Measurements from ENCODE around the gene EDC4.

The EDC4 gene

DNA sequence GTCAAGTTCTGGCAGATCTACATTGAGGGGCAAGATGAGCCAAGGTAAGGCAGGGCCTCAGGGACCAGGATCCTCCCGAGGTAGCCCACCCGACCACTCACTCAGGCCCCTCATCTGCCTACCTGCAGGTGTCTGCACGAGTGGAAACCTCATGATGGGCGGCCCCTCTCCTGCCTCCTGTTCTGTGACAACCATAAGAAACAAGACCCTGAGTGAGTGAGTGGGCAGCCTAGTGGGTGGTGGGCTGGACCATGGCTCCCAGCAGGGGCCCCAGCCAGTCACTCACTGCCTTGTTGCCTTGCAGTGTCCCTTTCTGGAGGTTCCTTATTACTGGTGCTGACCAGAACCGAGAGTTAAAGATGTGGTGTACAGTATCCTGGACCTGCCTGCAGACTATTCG lies 5.4 kb downstream of the EDC4 start:
- H3K36me3 ChIP-seq (ENCODE audit: control insufficient read depth, insufficient read depth, low read length): peaks cover 66% of the 10 kb centered on the region
- no peak for DNase-seq (ENCODE audit: extremely low read depth, insufficient read length)
- TF ChIP-seq, protein P1, sequence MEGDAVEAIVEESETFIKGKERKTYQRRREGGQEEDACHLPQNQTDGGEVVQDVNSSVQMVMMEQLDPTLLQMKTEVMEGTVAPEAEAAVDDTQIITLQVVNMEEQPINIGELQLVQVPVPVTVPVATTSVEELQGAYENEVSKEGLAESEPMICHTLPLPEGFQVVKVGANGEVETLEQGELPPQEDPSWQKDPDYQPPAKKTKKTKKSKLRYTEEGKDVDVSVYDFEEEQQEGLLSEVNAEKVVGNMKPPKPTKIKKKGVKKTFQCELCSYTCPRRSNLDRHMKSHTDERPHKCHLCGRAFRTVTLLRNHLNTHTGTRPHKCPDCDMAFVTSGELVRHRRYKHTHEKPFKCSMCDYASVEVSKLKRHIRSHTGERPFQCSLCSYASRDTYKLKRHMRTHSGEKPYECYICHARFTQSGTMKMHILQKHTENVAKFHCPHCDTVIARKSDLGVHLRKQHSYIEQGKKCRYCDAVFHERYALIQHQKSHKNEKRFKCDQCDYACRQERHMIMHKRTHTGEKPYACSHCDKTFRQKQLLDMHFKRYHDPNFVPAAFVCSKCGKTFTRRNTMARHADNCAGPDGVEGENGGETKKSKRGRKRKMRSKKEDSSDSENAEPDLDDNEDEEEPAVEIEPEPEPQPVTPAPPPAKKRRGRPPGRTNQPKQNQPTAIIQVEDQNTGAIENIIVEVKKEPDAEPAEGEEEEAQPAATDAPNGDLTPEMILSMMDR (IDR thresholded peaks at IDR 0.05; ENCODE audit: insufficient read depth, low read length, poor library complexity, severe bottlenecking): no peak
- no peak overlapping the region for H3K4me3 ChIP-seq (replicated peaks; ENCODE audit: low read depth, low read length)
- H3K27me3 ChIP-seq (replicated peaks; ENCODE audit: control insufficient read depth, insufficient read depth, low read length): no peaks in the 10 kb centered on the region

DNA sequence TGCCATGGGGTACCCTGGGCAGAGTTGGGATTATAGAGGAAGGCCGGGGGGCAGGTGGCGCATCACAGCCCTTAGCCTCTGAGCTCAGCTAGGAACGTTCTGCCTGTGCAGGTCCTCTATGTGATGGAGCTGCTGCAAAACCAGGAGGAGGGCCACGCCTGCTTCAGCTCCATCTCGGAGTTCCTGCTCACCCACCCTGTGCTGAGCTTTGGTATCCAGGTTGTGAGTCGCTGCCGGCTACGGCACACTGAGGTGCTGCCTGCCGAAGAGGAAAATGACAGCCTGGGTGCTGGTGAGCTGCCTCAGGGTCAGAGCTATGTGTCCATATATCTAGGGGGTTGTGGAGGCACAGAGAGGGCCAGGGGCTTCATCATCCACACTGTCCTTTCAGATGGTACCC lies 6.0 kb downstream of the EDC4 start:
- Histone ChIP-seq H3K4me3 (replicated peaks; ENCODE audit: low read depth, low read length) (no peak overlapping the region), H3K36me3 (ENCODE audit: control insufficient read depth, insufficient read depth, low read length) (peaks cover 70% of the 10 kb centered on the region), H3K27me3 (replicated peaks; ENCODE audit: control insufficient read depth, insufficient read depth, low read length) (no peaks in the 10 kb centered on the region)
- TF ChIP-seq, protein P1 (IDR thresholded peaks at IDR 0.05; ENCODE audit: insufficient read depth, low read length, poor library complexity, severe bottlenecking): no peak
- no peak for DNase-seq (ENCODE audit: extremely low read depth, insufficient read length)

DNA sequence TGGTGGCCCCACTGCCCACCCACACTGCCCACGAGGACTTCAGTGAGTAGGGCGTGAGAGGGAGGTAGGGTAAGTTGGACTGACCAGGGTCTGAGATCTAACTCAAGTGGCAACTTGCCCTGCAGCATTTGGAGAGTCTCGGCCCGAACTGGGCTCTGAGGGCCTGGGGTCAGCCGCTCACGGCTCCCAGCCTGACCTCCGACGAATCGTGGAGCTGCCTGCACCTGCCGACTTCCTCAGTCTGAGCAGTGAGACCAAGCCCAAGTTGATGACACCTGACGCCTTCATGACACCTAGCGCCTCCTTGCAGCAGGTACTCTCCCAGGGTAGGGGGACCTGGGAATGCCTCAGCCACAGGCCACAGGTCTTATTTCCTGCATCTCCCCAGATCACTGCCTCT lies 6.6 kb downstream of the EDC4 start:
- no peak for DNase-seq (ENCODE audit: extremely low read depth, insufficient read length)
- TF ChIP-seq, protein P1 (IDR thresholded peaks at IDR 0.05; ENCODE audit: insufficient read depth, low read length, poor library complexity, severe bottlenecking): no peak
- Histone ChIP-seq H3K4me3 (replicated peaks; ENCODE audit: low read depth, low read length) (no peak overlapping the region), H3K36me3 (ENCODE audit: control insufficient read depth, insufficient read depth, low read length) (peaks cover 71% of the 10 kb centered on the region), H3K27me3 (replicated peaks; ENCODE audit: control insufficient read depth, insufficient read depth, low read length) (no peaks in the 10 kb centered on the region)

DNA sequence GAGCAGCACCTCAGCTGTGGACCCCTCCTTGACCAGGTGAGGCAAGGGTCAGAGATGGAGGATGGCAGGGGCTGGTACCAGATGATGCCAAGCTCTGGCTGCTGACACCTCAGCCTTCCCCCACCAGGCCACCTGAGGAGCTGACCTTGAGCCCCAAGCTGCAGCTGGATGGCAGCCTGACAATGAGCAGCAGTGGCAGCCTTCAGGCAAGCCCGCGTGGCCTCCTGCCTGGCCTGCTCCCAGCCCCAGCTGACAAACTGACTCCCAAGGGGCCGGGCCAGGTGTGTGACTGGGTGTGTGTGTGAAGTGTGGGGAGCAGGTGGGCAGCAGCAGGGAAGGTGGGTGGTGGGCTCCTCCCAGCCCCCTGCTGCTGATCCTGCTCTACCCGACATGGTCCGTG lies 7.1 kb downstream of the EDC4 start:
- no peak for DNase-seq (ENCODE audit: extremely low read depth, insufficient read length)
- Histone ChIP-seq H3K27me3 (replicated peaks; ENCODE audit: control insufficient read depth, insufficient read depth, low read length) (no peaks in the 10 kb centered on the region), H3K36me3 (ENCODE audit: control insufficient read depth, insufficient read depth, low read length) (peaks cover 74% of the 10 kb centered on the region), H3K4me3 (replicated peaks; ENCODE audit: low read depth, low read length) (no peak overlapping the region)
- TF ChIP-seq, protein P1 (IDR thresholded peaks at IDR 0.05; ENCODE audit: insufficient read depth, low read length, poor library complexity, severe bottlenecking): no peak

DNA sequence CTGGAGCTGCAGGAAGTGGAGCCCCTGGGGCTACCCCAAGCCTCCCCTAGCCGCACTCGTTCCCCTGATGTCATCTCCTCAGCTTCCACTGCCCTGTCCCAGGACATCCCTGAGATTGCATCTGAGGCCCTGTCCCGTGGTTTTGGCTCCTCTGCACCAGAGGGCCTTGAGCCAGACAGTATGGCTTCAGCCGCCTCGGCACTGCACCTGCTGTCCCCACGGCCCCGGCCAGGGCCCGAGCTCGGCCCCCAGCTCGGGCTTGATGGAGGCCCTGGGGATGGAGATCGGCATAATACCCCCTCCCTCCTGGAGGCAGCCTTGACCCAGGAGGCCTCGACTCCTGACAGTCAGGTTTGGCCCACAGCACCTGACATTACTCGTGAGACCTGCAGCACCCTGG lies 7.7 kb downstream of the EDC4 start:
- Histone ChIP-seq H3K27me3 (replicated peaks; ENCODE audit: control insufficient read depth, insufficient read depth, low read length) (no peaks in the 10 kb centered on the region), H3K36me3 (ENCODE audit: control insufficient read depth, insufficient read depth, low read length) (peaks cover 74% of the 10 kb centered on the region), H3K4me3 (replicated peaks; ENCODE audit: low read depth, low read length) (no peak overlapping the region)
- DNase-seq (ENCODE audit: extremely low read depth, insufficient read length): no peak
- TF ChIP-seq, protein P1 (IDR thresholded peaks at IDR 0.05; ENCODE audit: insufficient read depth, low read length, poor library complexity, severe bottlenecking): no peak

DNA sequence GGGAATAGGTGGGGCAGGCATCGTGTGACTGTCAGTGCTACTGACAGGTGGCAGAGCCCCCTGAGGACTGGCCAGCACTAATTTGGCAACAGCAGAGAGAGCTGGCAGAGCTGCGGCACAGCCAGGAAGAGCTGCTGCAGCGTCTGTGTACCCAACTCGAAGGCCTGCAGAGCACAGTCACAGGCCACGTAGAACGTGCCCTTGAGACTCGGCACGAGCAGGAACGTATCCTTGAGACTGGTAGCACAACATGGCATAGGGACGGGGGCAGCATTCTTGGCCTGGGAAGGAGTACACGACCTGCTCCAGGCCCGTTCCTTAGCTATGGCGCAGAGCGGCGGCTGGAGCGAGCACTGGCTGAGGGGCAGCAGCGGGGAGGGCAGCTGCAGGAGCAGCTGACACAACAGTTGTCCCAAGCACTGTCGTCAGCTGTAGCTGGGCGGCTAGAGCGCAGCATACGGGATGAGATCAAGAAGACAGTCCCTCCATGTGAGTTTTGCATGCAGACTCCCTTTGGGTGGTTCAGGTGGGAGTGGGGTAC lies 8.8 kb downstream of the EDC4 start:
- Histone ChIP-seq H3K36me3 (ENCODE audit: control insufficient read depth, insufficient read depth, low read length) (peaks cover 69% of the 10 kb centered on the region), H3K27me3 (replicated peaks; ENCODE audit: control insufficient read depth, insufficient read depth, low read length) (no peaks in the 10 kb centered on the region), H3K4me3 (replicated peaks; ENCODE audit: low read depth, low read length) (no peak overlapping the region)
- DNase-seq (ENCODE audit: extremely low read depth, insufficient read length): no peak
- TF ChIP-seq, protein P1 (IDR thresholded peaks at IDR 0.05; ENCODE audit: insufficient read depth, low read length, poor library complexity, severe bottlenecking): no peak
